Duodenal mucosa (tissue), 2 donors: ENCODE data around the gene SHROOM2.
"Not testable (repeated sequence)": the region's sequence is repeated elsewhere in the genome, so short reads cannot be mapped to it uniquely, and the experiment has no call there.

Source experiments
- H3K27ac ChIP-seq: one replicate; pipeline ENCODE4 v1.7.0; 2013; ENCODE audit warnings: low read depth, low read length
- H3K27me3 ChIP-seq, 2 donors: one replicate each; pipeline ENCODE4 v1.7.0; 2013; ENCODE audit warnings: low read length in 2 of 2, control low read depth in 1 of 2; ENCODE audit not compliant: insufficient read depth in 2 of 2, control insufficient read depth in 1 of 2
- H3K36me3 ChIP-seq, 2 donors: one replicate each; pipeline ENCODE4 v1.7.0; 2013; ENCODE audit warnings: low read length in 2 of 2, control low read depth in 1 of 2; ENCODE audit not compliant: insufficient read depth in 2 of 2, control insufficient read depth in 1 of 2
- H3K4me1 ChIP-seq, 2 donors: one replicate each; pipeline ENCODE4 v1.7.0; 2013; ENCODE audit warnings: low read length in 2 of 2, control low read depth in 1 of 2; ENCODE audit not compliant: insufficient read depth in 2 of 2, control insufficient read depth in 1 of 2
- H3K4me3 ChIP-seq, 2 donors: one replicate each; pipeline ENCODE4 v1.7.0; 2013; ENCODE audit warnings: low read length in 2 of 2, low read depth in 1 of 2
- H3K9ac ChIP-seq, 2 donors: one replicate each; pipeline ENCODE4 v1.7.0; 2013; ENCODE audit warnings: low read length in 2 of 2, low read depth in 1 of 2
- H3K9me3 ChIP-seq, 2 donors: one replicate each; pipeline ENCODE4 v1.7.0; 2013; ENCODE audit warnings: low read length in 2 of 2, control low read depth in 1 of 2; ENCODE audit not compliant: control insufficient read depth in 1 of 2

The SHROOM2 gene

DNA sequence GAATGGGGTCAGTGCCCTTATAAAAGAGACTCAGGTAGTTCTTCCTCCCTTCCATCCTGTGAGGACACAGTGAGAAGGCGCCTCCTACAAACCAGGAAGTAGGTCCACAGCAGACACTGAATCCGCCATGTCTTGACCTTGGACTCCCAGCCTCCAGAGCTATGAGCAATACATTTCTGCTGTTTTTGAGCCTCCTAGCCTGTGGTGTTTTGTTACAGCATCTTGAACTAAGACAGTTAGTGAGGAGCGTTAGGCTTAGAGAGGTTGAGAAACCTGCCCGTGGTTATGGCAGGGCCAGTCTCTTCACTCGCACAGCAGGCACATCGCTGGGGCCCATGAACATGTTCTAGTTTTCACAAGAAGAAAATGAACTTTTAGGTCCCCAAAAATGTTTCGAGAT lies 19.7 kb downstream of the SHROOM2 start:
- H3K27ac ChIP-seq = no peak overlapping the region
- H3K36me3 ChIP-seq = no peaks in the 10 kb centered on the region
- no peaks in the 10 kb centered on the region for H3K4me1 ChIP-seq
- H3K9ac ChIP-seq = no peak overlapping the region
- H3K4me3 ChIP-seq = no peak overlapping the region
- no peaks in the 10 kb centered on the region for H3K27me3 ChIP-seq
- no peaks in the 10 kb centered on the region for H3K9me3 ChIP-seq

DNA sequence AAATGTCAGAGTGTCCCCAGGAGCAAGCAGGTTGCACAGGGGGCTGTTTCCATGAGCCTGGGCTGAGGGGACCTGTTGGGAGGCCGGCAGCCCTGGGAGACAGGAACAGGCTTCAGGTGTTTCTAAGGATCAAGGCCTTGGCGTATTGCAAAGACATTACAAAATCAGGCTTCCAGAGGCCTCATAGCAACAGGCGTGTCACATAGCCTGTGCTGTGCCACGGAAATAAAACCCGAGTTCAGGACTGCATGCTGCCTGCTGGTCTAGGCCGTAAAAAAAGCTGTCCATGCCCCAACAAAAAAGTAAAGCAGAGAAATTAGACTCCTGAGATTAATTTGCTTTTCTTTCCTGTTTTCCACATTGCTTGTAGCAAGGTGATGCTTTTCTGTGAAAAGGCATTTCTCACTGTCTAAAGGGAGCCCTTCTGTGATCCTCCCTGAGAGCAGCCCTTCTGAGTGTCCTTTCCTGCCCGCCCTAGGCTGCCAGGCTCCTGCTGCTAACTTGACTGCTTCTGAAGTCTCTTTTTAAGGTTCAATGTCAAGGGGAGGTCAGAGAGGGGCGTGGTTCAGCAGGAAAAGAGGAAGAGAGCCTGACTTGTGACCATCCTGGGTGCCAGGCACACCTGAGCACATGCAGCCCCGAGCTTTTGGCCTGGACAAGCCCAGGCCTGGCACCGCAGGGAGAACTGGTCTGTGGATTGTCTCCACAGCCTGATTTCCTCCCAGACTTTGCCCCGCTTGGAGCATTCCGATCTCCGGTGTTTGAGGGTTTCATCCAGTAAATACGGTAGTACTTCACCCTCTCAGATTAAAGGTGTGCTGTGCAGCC lies 21.3 kb downstream of the SHROOM2 start:
- H3K4me1 ChIP-seq = no peaks in the 10 kb centered on the region
- no peak overlapping the region for H3K4me3 ChIP-seq
- H3K9ac ChIP-seq = peak overlapping the region in 1 of 2 donors; percentile 25
- H3K27me3 ChIP-seq = no peaks in the 10 kb centered on the region
- no peak overlapping the region for H3K27ac ChIP-seq
- no peaks in the 10 kb centered on the region for H3K36me3 ChIP-seq
- no peaks in the 10 kb centered on the region for H3K9me3 ChIP-seq

DNA sequence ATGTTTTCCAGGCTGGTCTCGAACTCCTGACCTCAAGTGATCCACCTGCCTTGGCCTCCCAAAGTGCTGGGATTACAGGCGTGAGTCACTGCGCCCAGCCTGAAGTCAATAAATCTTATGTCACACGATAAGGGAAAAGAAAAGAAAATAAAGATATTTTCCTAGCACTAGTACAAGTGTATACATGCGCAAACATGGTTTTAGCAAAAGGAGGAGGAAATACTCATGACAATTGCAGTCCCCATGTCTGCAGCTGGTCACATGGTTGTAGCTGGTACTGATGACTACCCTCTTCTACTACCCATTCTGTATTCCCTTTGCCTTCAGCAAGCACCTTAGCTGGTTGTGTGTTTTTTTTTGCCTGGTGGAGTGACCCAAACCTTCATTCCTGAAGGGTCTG lies 23.6 kb downstream of the SHROOM2 start:
- not testable (repeated sequence) for H3K27me3 ChIP-seq, H3K36me3 ChIP-seq, H3K27ac ChIP-seq, H3K4me1 ChIP-seq, H3K9me3 ChIP-seq, H3K9ac ChIP-seq, H3K4me3 ChIP-seq

DNA sequence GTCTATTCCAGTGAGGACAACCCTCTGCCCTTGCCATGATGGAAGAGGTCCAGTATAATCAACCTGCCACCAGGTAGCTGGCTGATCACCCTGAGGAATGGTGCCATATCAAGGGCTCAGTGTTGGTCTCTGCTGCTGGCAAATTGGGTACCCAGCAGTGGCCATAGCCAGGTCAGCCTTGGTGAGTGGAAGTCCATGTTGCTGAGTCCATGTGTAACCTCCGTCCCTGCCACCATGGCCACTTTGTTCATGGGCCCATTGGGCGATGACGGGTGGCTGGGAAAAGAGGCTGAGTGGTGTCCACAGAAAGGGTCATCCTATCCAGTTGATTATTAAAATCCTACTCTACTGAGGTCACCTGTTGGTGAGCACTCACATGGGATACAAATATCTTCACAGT lies 24.9 kb downstream of the SHROOM2 start:
- not testable (repeated sequence) for H3K9ac ChIP-seq, H3K4me1 ChIP-seq, H3K9me3 ChIP-seq, H3K36me3 ChIP-seq, H3K4me3 ChIP-seq, H3K27me3 ChIP-seq, H3K27ac ChIP-seq

DNA sequence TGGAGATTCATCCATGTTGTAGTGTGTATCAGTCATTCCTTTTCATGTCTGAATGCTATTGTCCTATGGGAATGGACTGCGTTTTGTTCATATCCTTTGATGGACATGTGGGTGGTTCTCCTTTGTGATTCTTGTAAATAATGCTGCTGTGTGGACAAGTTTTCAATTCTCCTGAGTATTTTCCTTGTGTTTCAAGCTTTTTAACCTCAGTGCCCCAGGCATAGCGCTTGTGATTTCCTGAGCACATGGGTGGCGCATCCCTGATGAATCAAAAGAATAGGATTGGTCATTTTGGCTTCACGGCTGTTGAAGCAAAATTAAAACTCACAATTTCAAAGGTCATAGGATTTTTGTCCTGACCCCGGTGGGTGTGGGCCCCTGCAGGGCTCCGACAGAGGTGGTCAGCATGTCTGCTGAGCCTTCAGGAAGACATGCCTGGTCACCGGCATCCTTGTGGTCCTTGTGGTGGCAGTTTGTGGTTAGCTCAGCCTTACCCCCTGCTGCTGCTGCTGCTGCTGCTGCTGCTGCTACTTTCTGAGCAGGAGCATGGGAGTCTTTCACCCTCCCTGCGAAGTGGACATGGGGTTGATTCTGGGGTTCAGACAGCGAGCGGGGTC lies 30.0 kb downstream of the SHROOM2 start:
- no peaks in the 10 kb centered on the region for H3K36me3 ChIP-seq
- H3K4me3 ChIP-seq = no peak overlapping the region
- no peaks in the 10 kb centered on the region for H3K27me3 ChIP-seq
- no peaks in the 10 kb centered on the region for H3K9me3 ChIP-seq
- no peaks in the 10 kb centered on the region for H3K4me1 ChIP-seq
- no peak overlapping the region for H3K9ac ChIP-seq
- H3K27ac ChIP-seq = no peak overlapping the region

DNA sequence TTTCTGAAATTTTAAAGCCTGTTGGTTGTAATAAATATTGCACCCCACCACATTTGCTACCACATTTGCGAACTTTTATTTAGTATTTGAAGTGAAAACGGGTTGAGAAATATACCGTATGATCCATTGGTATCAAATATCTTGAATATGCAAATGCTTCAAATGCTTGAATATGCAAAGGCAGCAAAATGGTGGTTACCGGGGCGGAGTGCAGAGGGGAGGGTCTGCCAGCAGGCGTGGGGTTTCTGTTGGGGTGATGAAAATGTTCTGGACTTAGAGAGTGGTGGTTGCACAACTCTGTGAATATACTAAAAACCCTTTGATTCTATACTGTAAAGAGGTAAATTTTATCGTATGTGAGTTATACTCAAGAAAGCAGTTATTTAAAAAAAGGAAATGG lies 35.3 kb downstream of the SHROOM2 start:
- H3K9ac ChIP-seq = no peak overlapping the region
- no peaks in the 10 kb centered on the region for H3K36me3 ChIP-seq
- H3K27ac ChIP-seq = no peak overlapping the region
- H3K9me3 ChIP-seq = no peaks in the 10 kb centered on the region
- H3K4me3 ChIP-seq = no peak overlapping the region
- no peaks in the 10 kb centered on the region for H3K4me1 ChIP-seq
- H3K27me3 ChIP-seq = no peaks in the 10 kb centered on the region

DNA sequence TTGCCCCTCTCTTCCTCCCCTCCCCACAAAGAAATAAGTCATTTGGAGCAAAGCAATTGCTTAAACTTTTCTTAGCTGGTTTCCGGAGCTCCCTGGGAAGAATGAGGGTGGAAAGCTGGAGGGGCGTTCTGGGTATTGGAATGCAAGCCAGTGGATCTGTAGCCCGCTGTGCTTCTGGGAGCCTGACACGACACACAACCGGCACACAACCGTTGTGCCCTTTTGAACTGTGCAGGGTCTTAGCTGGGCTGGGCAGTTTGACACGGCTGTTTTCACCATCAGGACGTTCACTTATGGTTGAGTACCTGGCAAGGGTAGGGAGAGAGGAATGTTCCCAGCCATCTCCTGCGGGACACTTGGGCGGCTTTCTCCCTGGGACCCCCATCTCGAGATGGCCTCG lies 38.3 kb downstream of the SHROOM2 start:
- H3K9me3 ChIP-seq = no peaks in the 10 kb centered on the region
- no peak overlapping the region for H3K27ac ChIP-seq
- no peaks in the 10 kb centered on the region for H3K4me1 ChIP-seq
- H3K27me3 ChIP-seq = no peaks in the 10 kb centered on the region
- no peak overlapping the region for H3K9ac ChIP-seq
- H3K36me3 ChIP-seq = no peaks in the 10 kb centered on the region
- H3K4me3 ChIP-seq = no peak overlapping the region

DNA sequence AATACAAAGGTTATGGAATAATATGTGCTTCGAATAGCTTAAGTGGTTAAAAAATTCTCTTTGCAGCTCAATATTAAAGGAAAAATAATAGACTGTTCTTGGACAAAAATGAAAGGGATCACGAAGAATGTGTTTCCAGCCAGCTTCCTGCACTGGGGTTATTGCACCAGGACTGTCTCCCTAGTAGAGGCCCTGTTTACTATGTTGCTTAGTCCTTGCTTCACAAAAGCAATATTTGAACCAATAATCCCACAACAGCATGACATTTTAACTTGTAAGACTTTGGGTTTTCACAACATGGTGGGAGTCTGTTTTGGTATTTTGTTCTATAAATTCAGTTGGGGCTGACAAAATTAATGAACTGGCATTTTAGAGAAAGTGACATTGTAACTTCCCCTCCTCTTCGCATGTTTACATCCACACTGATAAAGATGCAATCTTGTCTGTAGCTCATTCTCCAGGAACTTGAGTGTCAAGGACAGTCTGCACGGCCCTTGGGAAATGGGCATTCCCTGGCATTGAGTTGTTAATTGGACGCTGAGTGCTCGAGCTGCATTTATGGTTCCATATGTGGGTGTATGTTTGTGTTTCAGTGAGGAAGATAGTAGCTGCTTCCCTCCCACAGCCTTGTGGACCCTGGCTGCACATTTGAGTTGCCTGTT lies 39.0 kb downstream of the SHROOM2 start:
- no peaks in the 10 kb centered on the region for H3K27me3 ChIP-seq
- H3K27ac ChIP-seq = no peak overlapping the region
- no peaks in the 10 kb centered on the region for H3K36me3 ChIP-seq
- H3K9me3 ChIP-seq = no peaks in the 10 kb centered on the region
- H3K9ac ChIP-seq = no peak overlapping the region
- no peaks in the 10 kb centered on the region for H3K4me1 ChIP-seq
- H3K4me3 ChIP-seq = no peak overlapping the region

DNA sequence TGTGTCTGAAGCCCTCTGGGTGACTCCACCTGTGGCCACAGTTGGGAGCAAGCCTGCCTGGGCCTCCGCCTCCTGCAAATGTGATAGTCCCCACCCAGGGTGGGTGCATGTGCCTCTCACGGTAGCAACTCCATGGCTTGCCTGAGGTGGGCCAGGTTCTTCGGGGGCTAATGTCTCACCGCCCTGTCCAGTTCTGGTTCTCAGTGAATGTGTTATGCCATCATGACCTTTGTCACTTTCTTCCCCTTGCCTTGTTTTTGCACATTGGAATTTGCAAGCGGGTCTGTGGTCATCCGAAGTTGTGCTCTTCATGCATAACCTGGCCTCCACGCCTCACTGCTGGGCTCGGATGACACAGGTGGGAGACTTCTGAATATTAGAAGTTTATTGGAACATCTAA lies 39.7 kb downstream of the SHROOM2 start:
- Histone ChIP-seq H3K27ac (no peak overlapping the region), H3K36me3 (no peaks in the 10 kb centered on the region), H3K9ac (no peak overlapping the region), H3K27me3 (no peaks in the 10 kb centered on the region), H3K4me1 (no peaks in the 10 kb centered on the region), H3K4me3 (no peak overlapping the region), H3K9me3 (no peaks in the 10 kb centered on the region)
